Measurements from ENCODE around the gene SLC41A1. TPM values are rescaled to one million over a fixed set of nuclear protein-coding genes. Genes with fewer than 3 reads are reported as not detected.

The SLC41A1 gene
- total and polyA plus RNA-seq, 9 of the 15 experiments (the other 6 are each of a cell fraction or from before 2014, with no cell fraction given) = 4.1 to 29.3 (median 11.4) TPM

GRCh38 chr1:205769641-205770365 is 43.2 kb downstream of the SLC41A1 start:
- 39% methylated on average over 8 of the region's 8 CpGs for WGBS (ENCODE audit: insufficient coverage, low coverage, missing lambda C conversion rate)
- DNase-seq (ENCODE audit: extremely low read depth in 1 of 4, low spot score in 3 of 4) (no peak), ATAC-seq (no peak), FAIRE-seq (no peak)
- BruUV-seq (replicated peaks) = no TSS peak
- no peaks in the 10 kb centered on the region for H3K27me3 ChIP-seq (ENCODE audit: control insufficient read depth in 2 of 2, insufficient read depth in 2 of 2, low read length in 2 of 2)
- no peaks in the 10 kb centered on the region for H4K20me1 ChIP-seq (replicated peaks; ENCODE audit: control insufficient read depth, insufficient read depth, low read length)
- no peak overlapping the region for H2AFZ ChIP-seq (ENCODE audit: low read depth, low read length)
- in situ Hi-C loops (cut with MboI) = no loop called here
- H3K4me2 ChIP-seq (ENCODE audit: insufficient read depth, low read length) = no peak overlapping the region
- H3K4me3 ChIP-seq = no peak overlapping the region
- ChIA-PET POLR2A (interaction anchor here (0.6 to 2.0 kb wide), 3 partner anchors 9 to 677 kb away, joined by 3 to 9 read pairs (median 4); no protein-coding TSS in a partner anchor), CTCF (ENCODE audit: low intra/inter-chr PET ratio) (no interaction called here)
- peaks cover 3 to 6% of the 10 kb centered on the region in 2 experiments; a peak in 4 of 5 replicates for H3K4me1 ChIP-seq (replicated peaks in 1 of 2; ENCODE audit: control insufficient read depth in 2 of 2, insufficient read depth in 2 of 2, low read length in 2 of 2)
- H3K27ac ChIP-seq (ENCODE audit: extremely low read depth, low read depth, low read length) = no peak overlapping the region
- no peaks in the 10 kb centered on the region for H3K36me3 ChIP-seq (ENCODE audit: control insufficient read depth, insufficient read depth, low read length)
- TF ChIP-seq NFE2 (IDR thresholded peaks at IDR 0.05; ENCODE audit: low read depth) = 0 out of 2 replicates have a peak, but pooled peaks have one; percentile 6
- TF ChIP-seq ETV1 (tag; conservative IDR thresholded peaks at IDR 0.05; ENCODE audit: low read depth) = no peak
- H3K9me1 ChIP-seq (ENCODE audit: control insufficient read depth, insufficient read depth, low read length) = no peaks in the 10 kb centered on the region
- no peak overlapping the region for H3K9ac ChIP-seq (ENCODE audit: insufficient read depth in 1 of 2, low read depth in 2 of 2, low read length in 2 of 2)
- H3K79me2 ChIP-seq (ENCODE audit: control insufficient read depth, insufficient read depth, low read length) = no peaks in the 10 kb centered on the region
- intact Hi-C loops (cut with micrococcal nuclease) = no loop called here
- H3K9me3 ChIP-seq (replicated peaks; ENCODE audit: control insufficient read depth, insufficient read depth, low read depth, low read length) = no peaks in the 10 kb centered on the region

- DNase-seq (ENCODE audit: extremely low read depth in 1 of 4, low spot score in 3 of 4) = no peak
- no peaks in the 10 kb centered on the region; a peak in 1 of 5 replicates for H3K4me1 ChIP-seq (replicated peaks in 1 of 2; ENCODE audit: control insufficient read depth in 2 of 2, insufficient read depth in 2 of 2, low read length in 2 of 2)
- H3K4me3 ChIP-seq = no peak overlapping the region
- in situ Hi-C loops (cut with MboI) (no loop called here), intact Hi-C loops (cut with micrococcal nuclease) (no loop called here)
- 29% methylated on average over 3 of the region's 3 CpGs for WGBS (ENCODE audit: insufficient coverage, low coverage, missing lambda C conversion rate)
- H3K9me1 ChIP-seq (ENCODE audit: control insufficient read depth, insufficient read depth, low read length) = no peaks in the 10 kb centered on the region
- H3K9me3 ChIP-seq (replicated peaks; ENCODE audit: control insufficient read depth, insufficient read depth, low read depth, low read length) = no peaks in the 10 kb centered on the region
- no peak overlapping the region for H2AFZ ChIP-seq (ENCODE audit: low read depth, low read length)
- H4K20me1 ChIP-seq (replicated peaks; ENCODE audit: control insufficient read depth, insufficient read depth, low read length) = no peaks in the 10 kb centered on the region
- H3K4me2 ChIP-seq (ENCODE audit: insufficient read depth, low read length) = no peak overlapping the region
- ChIA-PET POLR2A (interaction anchor here (2.2 kb wide), 1 partner anchor 18 kb away, joined by 9 read pairs; no protein-coding TSS in a partner anchor), CTCF (ENCODE audit: low intra/inter-chr PET ratio) (interaction anchor here (0.6 kb wide), 1 partner anchor 868 kb away, joined by 3 read pairs; the partner anchor contains the start of gene DYRK3)
- no peak for ATAC-seq
- no peaks in the 10 kb centered on the region for H3K36me3 ChIP-seq (ENCODE audit: control insufficient read depth, insufficient read depth, low read length)
- no peak overlapping the region for H3K9ac ChIP-seq (ENCODE audit: insufficient read depth in 1 of 2, low read depth in 2 of 2, low read length in 2 of 2)
- no peaks in the 10 kb centered on the region for H3K79me2 ChIP-seq (ENCODE audit: control insufficient read depth, insufficient read depth, low read length)
- no peak overlapping the region for H3K27ac ChIP-seq (ENCODE audit: extremely low read depth, low read depth, low read length)
- H3K27me3 ChIP-seq (ENCODE audit: control insufficient read depth in 2 of 2, insufficient read depth in 2 of 2, low read length in 2 of 2) = no peaks in the 10 kb centered on the region
- no peak for FAIRE-seq
- BruUV-seq (replicated peaks) = no TSS peak
- TF ChIP-seq RBM25 (IDR thresholded peaks at IDR 0.05; ENCODE audit: low read depth, low read length, severe bottlenecking) = no peak
- no peak for TF ChIP-seq NFE2 (IDR thresholded peaks at IDR 0.05; ENCODE audit: low read depth)
- peak; percentile 81 for TF ChIP-seq MAFF (IDR thresholded peaks at IDR 0.05; ENCODE audit: low read length)
These were observed 45.8 kb downstream of the SLC41A1 start for GRCh38 chr1:205767248-205767647.

Data from K562 (cell line).